ENCODE measurements around the gene KRT81. TPM values are rescaled to one million over a fixed set of nuclear protein-coding genes. Genes with fewer than 3 reads are reported as not detected.

KRT81 gene
- total and polyA plus RNA-seq, 2 of the 4 experiments (the other 2 are of a cell fraction) = under 0.01 to 0.05 TPM

- Histone ChIP-seq H2AK5ac (ENCODE audit: low read depth, low read length) (no peak overlapping the region), H3K9ac (ENCODE audit: low read depth, low read length) (no peak overlapping the region), H3K4ac (ENCODE audit: low read depth, low read length) (no peak overlapping the region), H3K14ac (replicated peaks; ENCODE audit: low read depth, low read length) (no peak overlapping the region), H3K56ac (ENCODE audit: extremely low read depth, insufficient read depth, low read length) (no peak overlapping the region), H4K5ac (ENCODE audit: low read depth, low read length) (no peak overlapping the region), H3K4me2 (ENCODE audit: low read depth, low read length) (no peak overlapping the region), H3K79me1 (ENCODE audit: low read depth in 1 of 2, low read length in 2 of 2) (no peaks in the 10 kb centered on the region), H3K27ac (ENCODE audit: insufficient read depth, low read length) (no peak overlapping the region), H4K20me1 (ENCODE audit: insufficient read depth, low read length) (no peaks in the 10 kb centered on the region), H2BK15ac (ENCODE audit: low read depth, low read length) (no peak overlapping the region), H3K4me1 (ENCODE audit: control insufficient read depth, insufficient read depth, low read length) (no peaks in the 10 kb centered on the region), H2BK20ac (ENCODE audit: low read depth, low read length) (no peak overlapping the region), H2AFZ (replicated peaks; ENCODE audit: low read length, poor library complexity) (no peak overlapping the region), H3K9me3 (ENCODE audit: control insufficient read depth, insufficient read depth, low read length) (0 out of 2 replicates have a peak, but pooled peaks cover 2% of the 10 kb centered on the region), H3K36me3 (ENCODE audit: control insufficient read depth, insufficient read depth, low read length) (no peaks in the 10 kb centered on the region), H2AK9ac (replicated peaks; ENCODE audit: low read depth, low read length, poor library complexity) (no peak overlapping the region), H3K27me3 (ENCODE audit: control insufficient read depth, insufficient read depth, low read length) (peaks cover 37% of the 10 kb centered on the region), H4K8ac (ENCODE audit: low read depth in 2 of 2, low read length in 2 of 2) (no peak overlapping the region), H3K9me1 (ENCODE audit: insufficient read depth, low read length) (peaks cover 3% of the 10 kb centered on the region; the same call in 1 of the 2 replicates), H3K18ac (ENCODE audit: low read depth, low read length) (no peak overlapping the region), H4K91ac (ENCODE audit: insufficient read depth, low read depth, low read length) (no peak overlapping the region), H3K4me3 (ENCODE audit: insufficient read depth, low read depth, low read length) (no peak overlapping the region), H2BK120ac (ENCODE audit: low read depth, low read length) (no peak overlapping the region), H3K23ac (ENCODE audit: low read depth, low read length) (no peak overlapping the region), H2BK5ac (ENCODE audit: low read depth, low read length, poor library complexity, severe bottlenecking) (no peak overlapping the region)
- ChIA-PET POLR2A (ENCODE audit: unreplicated experiment) (no interaction called here), CTCF (no interaction called here)
- intact Hi-C loops (cut with micrococcal nuclease) (no loop called here), dilution Hi-C loops (cut with HindIII; ENCODE audit: low sequenced_read_pairs, unreplicated experiment) (no loop called here), in situ Hi-C loops (cut with MboI; ENCODE audit: low sequenced_read_pairs) (no loop called here)
- BruUV-seq (replicated peaks) = no TSS peak
- DNase-seq (no peak), ATAC-seq (ENCODE audit: low read depth) (no peak)
- TF ChIP-seq ELK1 (IDR thresholded peaks at IDR 0.05; ENCODE audit: borderline replicate concordance, low read depth, low read length) = no peak
- TF ChIP-seq, protein P1, sequence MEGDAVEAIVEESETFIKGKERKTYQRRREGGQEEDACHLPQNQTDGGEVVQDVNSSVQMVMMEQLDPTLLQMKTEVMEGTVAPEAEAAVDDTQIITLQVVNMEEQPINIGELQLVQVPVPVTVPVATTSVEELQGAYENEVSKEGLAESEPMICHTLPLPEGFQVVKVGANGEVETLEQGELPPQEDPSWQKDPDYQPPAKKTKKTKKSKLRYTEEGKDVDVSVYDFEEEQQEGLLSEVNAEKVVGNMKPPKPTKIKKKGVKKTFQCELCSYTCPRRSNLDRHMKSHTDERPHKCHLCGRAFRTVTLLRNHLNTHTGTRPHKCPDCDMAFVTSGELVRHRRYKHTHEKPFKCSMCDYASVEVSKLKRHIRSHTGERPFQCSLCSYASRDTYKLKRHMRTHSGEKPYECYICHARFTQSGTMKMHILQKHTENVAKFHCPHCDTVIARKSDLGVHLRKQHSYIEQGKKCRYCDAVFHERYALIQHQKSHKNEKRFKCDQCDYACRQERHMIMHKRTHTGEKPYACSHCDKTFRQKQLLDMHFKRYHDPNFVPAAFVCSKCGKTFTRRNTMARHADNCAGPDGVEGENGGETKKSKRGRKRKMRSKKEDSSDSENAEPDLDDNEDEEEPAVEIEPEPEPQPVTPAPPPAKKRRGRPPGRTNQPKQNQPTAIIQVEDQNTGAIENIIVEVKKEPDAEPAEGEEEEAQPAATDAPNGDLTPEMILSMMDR (conservative IDR thresholded peaks at IDR 0.05; ENCODE audit: low read depth, low read length) = no peak
- no peak for TF ChIP-seq POLR2A (IDR thresholded peaks at IDR 0.05; ENCODE audit: low read depth, low read length)
- TF ChIP-seq USF2 (IDR thresholded peaks at IDR 0.05; ENCODE audit: low read depth, low read length) = no peak
- no peak for TF ChIP-seq FOS (IDR thresholded peaks at IDR 0.05; ENCODE audit: low read depth, low read length)
- TF ChIP-seq CEBPB (IDR thresholded peaks at IDR 0.05; ENCODE audit: low read depth, low read length) = no peak
- TF ChIP-seq CHD1 (IDR thresholded peaks at IDR 0.05; ENCODE audit: low read depth, low read length) = no peak
- no peak for TF ChIP-seq NFE2L2 (IDR thresholded peaks at IDR 0.05; ENCODE audit: low read depth, low read length)
- no peak for TF ChIP-seq RCOR1 (IDR thresholded peaks at IDR 0.05; ENCODE audit: insufficient replicate concordance, low read length)
- no peak for TF ChIP-seq RFX5 (IDR thresholded peaks at IDR 0.05; ENCODE audit: low read depth, low read length)
- no CpG with 5 or more reads among the region's 4 CpGs for WGBS, 2 experiments (ENCODE audit: extremely low coverage in 2 of 2, insufficient read length in 1 of 2)
These were observed 7.4 kb upstream of the KRT81 start for GRCh38 chr12:52298677-52299190.

Measured in IMR-90 (cell line).